ENCODE results near the gene TRIM26. TPM values are rescaled to one million over a fixed set of nuclear protein-coding genes. Genes with fewer than 3 reads are reported as not detected.

Gene TRIM26
- total and polyA plus RNA-seq, 2 experiments from 2014 or later = 11.0 to 38.0 TPM

DNA sequence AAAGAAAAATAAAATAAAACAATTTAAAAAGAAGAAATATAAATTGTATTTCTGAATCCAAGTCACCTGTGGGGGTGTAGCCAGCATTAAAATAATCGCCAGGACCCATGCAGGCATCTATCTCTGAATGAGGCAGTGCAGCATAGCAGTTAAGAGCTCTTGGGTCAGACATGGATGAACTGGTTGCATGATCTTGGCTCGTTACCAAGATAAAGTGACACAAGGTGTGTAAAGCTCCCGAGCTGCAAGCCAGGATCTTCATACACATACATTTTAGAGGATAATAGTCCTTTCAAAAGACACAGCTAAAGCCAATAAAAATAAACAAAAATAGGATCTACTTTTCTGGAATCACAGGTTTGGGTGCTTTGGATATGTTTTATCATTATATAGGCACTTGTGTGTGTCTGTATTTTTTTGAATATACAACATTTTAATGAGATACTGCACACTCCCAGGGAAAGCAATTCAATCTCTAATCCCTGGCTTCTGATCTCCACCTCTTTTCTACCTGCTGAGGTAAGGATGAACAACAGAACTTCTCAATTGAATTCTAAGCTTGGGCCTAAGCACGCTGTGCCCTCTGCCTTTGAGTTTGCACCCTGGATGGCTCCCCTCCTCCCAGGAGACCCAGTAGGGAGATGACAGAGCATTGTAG, 61.1 kb downstream of the TRIM26 start (continued):
- TF ChIP-seq, protein P1, sequence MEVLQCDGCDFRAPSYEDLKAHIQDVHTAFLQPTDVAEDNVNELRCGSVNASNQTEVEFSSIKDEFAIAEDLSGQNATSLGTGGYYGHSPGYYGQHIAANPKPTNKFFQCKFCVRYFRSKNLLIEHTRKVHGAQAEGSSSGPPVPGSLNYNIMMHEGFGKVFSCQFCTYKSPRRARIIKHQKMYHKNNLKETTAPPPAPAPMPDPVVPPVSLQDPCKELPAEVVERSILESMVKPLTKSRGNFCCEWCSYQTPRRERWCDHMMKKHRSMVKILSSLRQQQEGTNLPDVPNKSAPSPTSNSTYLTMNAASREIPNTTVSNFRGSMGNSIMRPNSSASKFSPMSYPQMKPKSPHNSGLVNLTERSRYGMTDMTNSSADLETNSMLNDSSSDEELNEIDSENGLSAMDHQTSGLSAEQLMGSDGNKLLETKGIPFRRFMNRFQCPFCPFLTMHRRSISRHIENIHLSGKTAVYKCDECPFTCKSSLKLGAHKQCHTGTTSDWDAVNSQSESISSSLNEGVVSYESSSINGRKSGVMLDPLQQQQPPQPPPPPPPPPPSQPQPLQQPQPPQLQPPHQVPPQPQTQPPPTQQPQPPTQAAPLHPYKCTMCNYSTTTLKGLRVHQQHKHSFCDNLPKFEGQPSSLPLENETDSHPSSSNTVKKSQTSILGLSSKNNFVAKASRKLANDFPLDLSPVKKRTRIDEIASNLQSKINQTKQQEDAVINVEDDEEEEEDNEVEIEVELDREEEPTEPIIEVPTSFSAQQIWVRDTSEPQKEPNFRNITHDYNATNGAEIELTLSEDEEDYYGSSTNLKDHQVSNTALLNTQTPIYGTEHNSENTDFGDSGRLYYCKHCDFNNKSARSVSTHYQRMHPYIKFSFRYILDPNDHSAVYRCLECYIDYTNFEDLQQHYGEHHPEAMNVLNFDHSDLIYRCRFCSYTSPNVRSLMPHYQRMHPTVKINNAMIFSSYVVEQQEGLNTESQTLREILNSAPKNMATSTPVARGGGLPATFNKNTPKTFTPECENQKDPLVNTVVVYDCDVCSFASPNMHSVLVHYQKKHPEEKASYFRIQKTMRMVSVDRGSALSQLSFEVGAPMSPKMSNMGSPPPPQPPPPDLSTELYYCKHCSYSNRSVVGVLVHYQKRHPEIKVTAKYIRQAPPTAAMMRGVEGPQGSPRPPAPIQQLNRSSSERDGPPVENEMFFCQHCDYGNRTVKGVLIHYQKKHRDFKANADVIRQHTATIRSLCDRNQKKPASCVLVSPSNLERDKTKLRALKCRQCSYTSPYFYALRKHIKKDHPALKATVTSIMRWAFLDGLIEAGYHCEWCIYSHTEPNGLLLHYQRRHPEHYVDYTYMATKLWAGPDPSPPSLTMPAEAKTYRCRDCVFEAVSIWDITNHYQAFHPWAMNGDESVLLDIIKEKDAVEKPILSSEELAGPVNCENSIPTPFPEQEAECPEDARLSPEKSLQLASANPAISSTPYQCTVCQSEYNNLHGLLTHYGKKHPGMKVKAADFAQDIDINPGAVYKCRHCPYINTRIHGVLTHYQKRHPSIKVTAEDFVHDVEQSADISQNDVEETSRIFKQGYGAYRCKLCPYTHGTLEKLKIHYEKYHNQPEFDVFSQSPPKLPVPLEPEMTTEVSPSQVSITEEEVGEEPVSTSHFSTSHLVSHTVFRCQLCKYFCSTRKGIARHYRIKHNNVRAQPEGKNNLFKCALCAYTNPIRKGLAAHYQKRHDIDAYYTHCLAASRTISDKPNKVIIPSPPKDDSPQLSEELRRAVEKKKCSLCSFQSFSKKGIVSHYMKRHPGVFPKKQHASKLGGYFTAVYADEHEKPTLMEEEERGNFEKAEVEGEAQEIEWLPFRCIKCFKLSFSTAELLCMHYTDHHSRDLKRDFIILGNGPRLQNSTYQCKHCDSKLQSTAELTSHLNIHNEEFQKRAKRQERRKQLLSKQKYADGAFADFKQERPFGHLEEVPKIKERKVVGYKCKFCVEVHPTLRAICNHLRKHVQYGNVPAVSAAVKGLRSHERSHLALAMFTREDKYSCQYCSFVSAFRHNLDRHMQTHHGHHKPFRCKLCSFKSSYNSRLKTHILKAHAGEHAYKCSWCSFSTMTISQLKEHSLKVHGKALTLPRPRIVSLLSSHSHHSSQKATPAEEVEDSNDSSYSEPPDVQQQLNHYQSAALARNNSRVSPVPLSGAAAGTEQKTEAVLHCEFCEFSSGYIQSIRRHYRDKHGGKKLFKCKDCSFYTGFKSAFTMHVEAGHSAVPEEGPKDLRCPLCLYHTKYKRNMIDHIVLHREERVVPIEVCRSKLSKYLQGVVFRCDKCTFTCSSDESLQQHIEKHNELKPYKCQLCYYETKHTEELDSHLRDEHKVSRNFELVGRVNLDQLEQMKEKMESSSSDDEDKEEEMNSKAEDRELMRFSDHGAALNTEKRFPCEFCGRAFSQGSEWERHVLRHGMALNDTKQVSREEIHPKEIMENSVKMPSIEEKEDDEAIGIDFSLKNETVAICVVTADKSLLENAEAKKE (CRISPR knock-in tag; IDR thresholded peaks at IDR 0.05) = no peak

DNA sequence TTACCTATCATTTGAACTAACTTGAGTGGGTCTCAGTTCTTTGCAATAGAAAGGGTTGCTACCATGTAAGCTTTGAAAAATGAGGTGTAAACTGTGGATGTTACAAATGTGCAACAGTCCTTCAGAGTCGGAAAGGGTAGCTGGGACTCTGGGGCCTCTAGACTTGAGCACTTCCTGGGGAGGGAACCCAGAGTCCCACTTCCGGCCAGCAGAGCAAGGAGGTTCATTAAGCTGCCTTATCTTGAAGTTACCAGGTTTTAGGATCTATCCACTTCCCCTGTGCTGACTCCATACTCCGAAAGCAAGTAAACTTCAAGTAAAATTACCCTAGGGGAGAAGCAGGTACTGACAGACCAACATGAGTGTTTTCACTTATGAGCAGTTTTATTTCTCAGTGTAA, 61.6 kb downstream of the TRIM26 start:
- DNase-seq (ENCODE audit: low spot score) (no peak), ATAC-seq (no peak)
- no peaks in the 10 kb centered on the region for H3F3A ChIP-seq (replicated peaks; ENCODE audit: low read depth)
- no peak overlapping the region for H3K4me2 ChIP-seq
- no peaks in the 10 kb centered on the region for H4K20me1 ChIP-seq (replicated peaks; ENCODE audit: insufficient read depth)
- H3K4me3 ChIP-seq = no peak overlapping the region
- no peak overlapping the region for H3K4me3 Mint-ChIP-seq
- no peaks in the 10 kb centered on the region for H3K79me2 ChIP-seq (replicated peaks; ENCODE audit: insufficient read depth)
- H3K9me3 Mint-ChIP-seq = no peaks in the 10 kb centered on the region
- H3K4me1 ChIP-seq (ENCODE audit: insufficient read depth) = no peaks in the 10 kb centered on the region
- H3K27me3 ChIP-seq (ENCODE audit: insufficient read depth) = 0 out of 2 replicates have a peak, but pooled peaks cover 11% of the 10 kb centered on the region
- H3K27ac ChIP-seq (ENCODE audit: low read depth) = no peak overlapping the region
- no peak overlapping the region for H2AFZ ChIP-seq
- no peak overlapping the region for H3K27ac Mint-ChIP-seq
- no peaks in the 10 kb centered on the region for H3K36me3 ChIP-seq (ENCODE audit: insufficient read depth)
- H3K9me2 ChIP-seq (ENCODE audit: insufficient read depth) = no peaks in the 10 kb centered on the region
- H3K36me3 Mint-ChIP-seq (ENCODE audit: low read depth) = no peaks in the 10 kb centered on the region
- H3K4me1 Mint-ChIP-seq = no peaks in the 10 kb centered on the region
- H3K27me3 Mint-ChIP-seq (ENCODE audit: insufficient read depth, low read depth, poor library complexity) = peaks cover 4% of the 10 kb centered on the region
- TF ChIP-seq POLR2AphosphoS5 (IDR thresholded peaks at IDR 0.05; ENCODE audit: low read depth) (no peak), JUNB (IDR thresholded peaks at IDR 0.05; ENCODE audit: unreplicated experiment) (no peak), EZH2phosphoT487 (IDR thresholded peaks at IDR 0.05; ENCODE audit: unreplicated experiment) (no peak), EZH2 (IDR thresholded peaks at IDR 0.05; ENCODE audit: low read depth, unreplicated experiment) (no peak), STAT1 (IDR thresholded peaks at IDR 0.05; ENCODE audit: unreplicated experiment) (no peak), CREB1 (CRISPR knock-in tag; IDR thresholded peaks at IDR 0.05; ENCODE audit: low read depth) (no peak), NANOG (IDR thresholded peaks at IDR 0.05; ENCODE audit: borderline replicate concordance) (no peak), ZNF114 (CRISPR knock-in tag; IDR thresholded peaks at IDR 0.05) (no peak), ZNF331 (CRISPR knock-in tag; IDR thresholded peaks at IDR 0.05; ENCODE audit: low read depth) (no peak)
- TF ChIP-seq, protein P2, sequence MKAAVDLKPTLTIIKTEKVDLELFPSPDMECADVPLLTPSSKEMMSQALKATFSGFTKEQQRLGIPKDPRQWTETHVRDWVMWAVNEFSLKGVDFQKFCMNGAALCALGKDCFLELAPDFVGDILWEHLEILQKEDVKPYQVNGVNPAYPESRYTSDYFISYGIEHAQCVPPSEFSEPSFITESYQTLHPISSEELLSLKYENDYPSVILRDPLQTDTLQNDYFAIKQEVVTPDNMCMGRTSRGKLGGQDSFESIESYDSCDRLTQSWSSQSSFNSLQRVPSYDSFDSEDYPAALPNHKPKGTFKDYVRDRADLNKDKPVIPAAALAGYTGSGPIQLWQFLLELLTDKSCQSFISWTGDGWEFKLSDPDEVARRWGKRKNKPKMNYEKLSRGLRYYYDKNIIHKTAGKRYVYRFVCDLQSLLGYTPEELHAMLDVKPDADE (IDR thresholded peaks at IDR 0.05) = no peak
- TF ChIP-seq, protein P3, sequence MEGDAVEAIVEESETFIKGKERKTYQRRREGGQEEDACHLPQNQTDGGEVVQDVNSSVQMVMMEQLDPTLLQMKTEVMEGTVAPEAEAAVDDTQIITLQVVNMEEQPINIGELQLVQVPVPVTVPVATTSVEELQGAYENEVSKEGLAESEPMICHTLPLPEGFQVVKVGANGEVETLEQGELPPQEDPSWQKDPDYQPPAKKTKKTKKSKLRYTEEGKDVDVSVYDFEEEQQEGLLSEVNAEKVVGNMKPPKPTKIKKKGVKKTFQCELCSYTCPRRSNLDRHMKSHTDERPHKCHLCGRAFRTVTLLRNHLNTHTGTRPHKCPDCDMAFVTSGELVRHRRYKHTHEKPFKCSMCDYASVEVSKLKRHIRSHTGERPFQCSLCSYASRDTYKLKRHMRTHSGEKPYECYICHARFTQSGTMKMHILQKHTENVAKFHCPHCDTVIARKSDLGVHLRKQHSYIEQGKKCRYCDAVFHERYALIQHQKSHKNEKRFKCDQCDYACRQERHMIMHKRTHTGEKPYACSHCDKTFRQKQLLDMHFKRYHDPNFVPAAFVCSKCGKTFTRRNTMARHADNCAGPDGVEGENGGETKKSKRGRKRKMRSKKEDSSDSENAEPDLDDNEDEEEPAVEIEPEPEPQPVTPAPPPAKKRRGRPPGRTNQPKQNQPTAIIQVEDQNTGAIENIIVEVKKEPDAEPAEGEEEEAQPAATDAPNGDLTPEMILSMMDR (conservative IDR thresholded peaks at IDR 0.05; ENCODE audit: low read depth in 2 of 2) = no peak
- TF ChIP-seq, protein P4, sequence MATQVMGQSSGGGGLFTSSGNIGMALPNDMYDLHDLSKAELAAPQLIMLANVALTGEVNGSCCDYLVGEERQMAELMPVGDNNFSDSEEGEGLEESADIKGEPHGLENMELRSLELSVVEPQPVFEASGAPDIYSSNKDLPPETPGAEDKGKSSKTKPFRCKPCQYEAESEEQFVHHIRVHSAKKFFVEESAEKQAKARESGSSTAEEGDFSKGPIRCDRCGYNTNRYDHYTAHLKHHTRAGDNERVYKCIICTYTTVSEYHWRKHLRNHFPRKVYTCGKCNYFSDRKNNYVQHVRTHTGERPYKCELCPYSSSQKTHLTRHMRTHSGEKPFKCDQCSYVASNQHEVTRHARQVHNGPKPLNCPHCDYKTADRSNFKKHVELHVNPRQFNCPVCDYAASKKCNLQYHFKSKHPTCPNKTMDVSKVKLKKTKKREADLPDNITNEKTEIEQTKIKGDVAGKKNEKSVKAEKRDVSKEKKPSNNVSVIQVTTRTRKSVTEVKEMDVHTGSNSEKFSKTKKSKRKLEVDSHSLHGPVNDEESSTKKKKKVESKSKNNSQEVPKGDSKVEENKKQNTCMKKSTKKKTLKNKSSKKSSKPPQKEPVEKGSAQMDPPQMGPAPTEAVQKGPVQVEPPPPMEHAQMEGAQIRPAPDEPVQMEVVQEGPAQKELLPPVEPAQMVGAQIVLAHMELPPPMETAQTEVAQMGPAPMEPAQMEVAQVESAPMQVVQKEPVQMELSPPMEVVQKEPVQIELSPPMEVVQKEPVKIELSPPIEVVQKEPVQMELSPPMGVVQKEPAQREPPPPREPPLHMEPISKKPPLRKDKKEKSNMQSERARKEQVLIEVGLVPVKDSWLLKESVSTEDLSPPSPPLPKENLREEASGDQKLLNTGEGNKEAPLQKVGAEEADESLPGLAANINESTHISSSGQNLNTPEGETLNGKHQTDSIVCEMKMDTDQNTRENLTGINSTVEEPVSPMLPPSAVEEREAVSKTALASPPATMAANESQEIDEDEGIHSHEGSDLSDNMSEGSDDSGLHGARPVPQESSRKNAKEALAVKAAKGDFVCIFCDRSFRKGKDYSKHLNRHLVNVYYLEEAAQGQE (IDR thresholded peaks at IDR 0.05; ENCODE audit: unreplicated experiment) = no peak

Measured in GM23338 (cell line).